Gastrocnemius medialis (tissue), 4 donors: Measurements from ENCODE around the gene CD163L1. TPM values are rescaled to one million over a fixed set of nuclear protein-coding genes. Genes with fewer than 3 reads are reported as not detected.

Experiments used
- ATAC-seq, 2 donors: fragments of 150-250 bp; one replicate each; pipeline ENCODE4 v1.9.1; 2016
- DNase-seq, 2 donors: peaks; one replicate each; pipeline ENCODE4 v3.0.0-alpha.2; 2019
- H3K27ac ChIP-seq, 4 donors: fragments of 200-600 bp; sonication (generic); 1 replicate in 1 of 4; 2 replicates in 3 of 4; pipeline ENCODE4 v1.5.1; 2016 to 2018; ENCODE audit warnings: mild to moderate bottlenecking in 2 of 4, moderate library complexity in 1 of 4
- H3K27me3 ChIP-seq, 3 donors: fragments of 200-600 bp; sonication (generic) in 2 of 3; 1 replicate in 1 of 3; 2 replicates in 2 of 3; pipeline versions ENCODE4 v1.5.1 to v1.6.0; 2016 to 2019; ENCODE audit warnings: mild to moderate bottlenecking in 1 of 3, moderate library complexity in 1 of 3
- H3K36me3 ChIP-seq, 2 donors: fragments of 200-600 bp; sonication (generic) in 1 of 2; one replicate each; pipeline ENCODE4 v1.5.1; 2017 to 2018
- H3K4me1 ChIP-seq, 2 donors: fragments of 200-600 bp; sonication (generic) in 1 of 2; one replicate each; pipeline ENCODE4 v1.5.1; 2016 to 2017; ENCODE audit warnings: mild to moderate bottlenecking in 2 of 2
- H3K4me3 ChIP-seq, 4 donors: fragments of 200-600 bp; sonication (generic) in 3 of 4; 1 replicate in 1 of 4; 2 replicates in 3 of 4; pipeline ENCODE4 v1.5.1; 2016 to 2019; ENCODE audit warnings: mild to moderate bottlenecking in 2 of 4
- H3K9me3 ChIP-seq, 3 donors: fragments of 200-600 bp; sonication (generic) in 2 of 3; 1 replicate in 1 of 3; 2 replicates in 2 of 3; pipeline ENCODE4 v1.5.1; 2016 to 2019
- POLR2A ChIP-seq, 2 donors: fragments of 450-650 bp; IDR thresholded peaks; one replicate each; pipeline ENCODE4 v1.6.1; 2017; ENCODE audit warnings: antibody characterized with exemption in 2 of 2, mild to moderate bottlenecking in 2 of 2, moderate library complexity in 2 of 2
- in situ Hi-C, 4 donors: fragments of 200-750 bp; cut with MboI; loops; one replicate each; pipeline versions ENCODE4 v1.15.0 to v1.8.0; 2017; ENCODE audit warnings: low sequenced_read_pairs in 4 of 4
- intact Hi-C: fragments of 100-400 bp; cut with DNase I; formaldehyde crosslinking; loops from one replicate; pipeline ENCODE4 v1.15.1; 2023; ENCODE audit warnings: low total_unique reads
- total RNA-seq, 4 donors: library from RNA; depleted of rRNA; stranded (reverse); fragments of >200 nt; gene quantifications; one replicate each; pipeline versions ENCODE4 v1.1.0 to v1.2.3, GENCODE V29; 2016
- TF ChIP-seq, protein P1 (sequence below), 5 experiments: fragments of 450-650 bp in 3 of 5; fragments of 200-600 bp in 2 of 5; sonication (generic) in 2 of 5; IDR thresholded peaks in 4 of 5; conservative IDR thresholded peaks in 1 of 5; 1 replicate in 4 of 5; 2 replicates in 1 of 5; pipeline ENCODE4 v1.5.1; 2016 to 2019; ENCODE audit warnings: antibody characterized with exemption in 5 of 5, mild to moderate bottlenecking in 3 of 5, moderate library complexity in 3 of 5

Gene CD163L1
- total RNA-seq, 4 donors from 2014 or later, result 0.17 to 2.4 (median 0.44) TPM

DNA sequence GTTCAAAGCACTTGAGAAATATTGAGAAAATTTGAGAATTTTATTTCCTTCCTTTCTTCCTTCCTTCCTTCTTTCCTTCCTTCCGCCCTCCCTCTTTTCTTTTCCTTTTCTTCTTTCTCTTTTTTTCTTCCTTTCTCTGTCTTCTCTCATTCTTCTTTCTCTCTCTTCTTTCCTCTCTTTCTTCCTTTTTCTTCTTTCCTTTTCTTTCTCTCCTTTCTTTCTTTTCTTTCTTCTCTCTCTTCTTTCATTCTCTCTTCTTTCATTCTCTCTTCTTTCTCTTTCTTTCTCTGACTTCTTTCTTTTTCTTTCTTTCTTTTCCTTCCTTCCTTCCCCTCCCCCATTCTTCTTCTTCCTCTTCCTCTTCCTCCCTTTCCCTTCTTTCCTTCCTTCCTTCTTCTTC, 44.9 kb downstream of the CD163L1 start:
- Histone ChIP-seq H3K4me3 (no peak overlapping the region), H3K27me3 (no peaks in the 10 kb centered on the region), H3K36me3 (no peaks in the 10 kb centered on the region), H3K27ac (no peak overlapping the region), H3K9me3 (no peaks in the 10 kb centered on the region), H3K4me1 (no peaks in the 10 kb centered on the region)
- TF ChIP-seq, protein P1, sequence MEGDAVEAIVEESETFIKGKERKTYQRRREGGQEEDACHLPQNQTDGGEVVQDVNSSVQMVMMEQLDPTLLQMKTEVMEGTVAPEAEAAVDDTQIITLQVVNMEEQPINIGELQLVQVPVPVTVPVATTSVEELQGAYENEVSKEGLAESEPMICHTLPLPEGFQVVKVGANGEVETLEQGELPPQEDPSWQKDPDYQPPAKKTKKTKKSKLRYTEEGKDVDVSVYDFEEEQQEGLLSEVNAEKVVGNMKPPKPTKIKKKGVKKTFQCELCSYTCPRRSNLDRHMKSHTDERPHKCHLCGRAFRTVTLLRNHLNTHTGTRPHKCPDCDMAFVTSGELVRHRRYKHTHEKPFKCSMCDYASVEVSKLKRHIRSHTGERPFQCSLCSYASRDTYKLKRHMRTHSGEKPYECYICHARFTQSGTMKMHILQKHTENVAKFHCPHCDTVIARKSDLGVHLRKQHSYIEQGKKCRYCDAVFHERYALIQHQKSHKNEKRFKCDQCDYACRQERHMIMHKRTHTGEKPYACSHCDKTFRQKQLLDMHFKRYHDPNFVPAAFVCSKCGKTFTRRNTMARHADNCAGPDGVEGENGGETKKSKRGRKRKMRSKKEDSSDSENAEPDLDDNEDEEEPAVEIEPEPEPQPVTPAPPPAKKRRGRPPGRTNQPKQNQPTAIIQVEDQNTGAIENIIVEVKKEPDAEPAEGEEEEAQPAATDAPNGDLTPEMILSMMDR (IDR thresholded peaks at IDR 0.05 in 4 of 5, conservative IDR thresholded peaks at IDR 0.05 in 1 of 5), result no peak
- TF ChIP-seq POLR2A (IDR thresholded peaks at IDR 0.05), result no peak
- in situ Hi-C loops (no loop called here), intact Hi-C loops (no loop called here)
- DNase-seq, result no peak
- no peak for ATAC-seq

DNA sequence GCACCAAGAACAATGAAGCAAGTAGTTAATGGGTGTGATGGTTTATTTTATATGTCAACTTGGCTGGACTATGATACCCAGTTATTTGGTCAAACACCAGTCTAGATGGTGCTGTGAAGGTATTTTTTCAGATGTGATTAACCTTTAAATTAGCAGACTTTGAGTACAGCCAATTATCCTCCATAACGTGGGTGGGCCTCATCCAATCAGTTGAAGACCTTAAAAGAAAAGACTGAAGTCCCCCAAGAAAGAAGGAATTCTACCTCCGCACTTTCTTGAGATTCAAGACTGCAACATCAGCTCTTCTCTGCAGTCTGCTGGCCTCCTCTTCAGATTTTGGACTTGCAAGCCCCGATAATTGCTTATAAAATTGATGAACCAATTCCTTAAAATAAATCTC, 47.5 kb downstream of the CD163L1 start:
- H3K27me3 ChIP-seq, result no peaks in the 10 kb centered on the region
- ATAC-seq (no peak), DNase-seq (no peak)
- no peaks in the 10 kb centered on the region for H3K9me3 ChIP-seq
- no peak overlapping the region for H3K27ac ChIP-seq
- H3K36me3 ChIP-seq, result no peaks in the 10 kb centered on the region
- in situ Hi-C loops (no loop called here), intact Hi-C loops (no loop called here)
- no peaks in the 10 kb centered on the region for H3K4me1 ChIP-seq
- H3K4me3 ChIP-seq, result no peak overlapping the region
- TF ChIP-seq, protein P1 (IDR thresholded peaks at IDR 0.05 in 4 of 5, conservative IDR thresholded peaks at IDR 0.05 in 1 of 5), result no peak
- no peak for TF ChIP-seq POLR2A (IDR thresholded peaks at IDR 0.05)

DNA sequence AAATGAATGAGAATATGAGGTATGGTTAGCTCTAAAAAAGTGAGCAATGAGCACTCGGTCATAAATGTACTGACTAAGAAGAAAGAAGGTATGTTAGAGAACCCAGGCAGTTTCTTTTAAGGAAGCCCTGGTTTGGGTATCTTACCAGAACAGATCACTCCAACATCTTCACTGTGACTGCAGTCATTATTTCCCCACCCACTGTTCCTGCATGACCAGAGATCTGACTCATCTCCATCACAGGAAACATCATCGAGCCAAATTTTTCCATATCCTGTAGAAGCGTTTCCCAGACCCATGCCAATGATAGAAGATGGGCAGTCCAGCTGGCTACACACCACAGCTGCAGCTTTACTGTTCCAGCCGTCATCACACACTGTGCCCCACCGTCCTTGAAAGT, 48.0 kb downstream of the CD163L1 start:
- in situ Hi-C loops, result no loop called here
- H3K27ac ChIP-seq, result no peak overlapping the region
- intact Hi-C loops, result no loop called here
- no peak for ATAC-seq
- no peak overlapping the region for H3K4me3 ChIP-seq
- no peaks in the 10 kb centered on the region for H3K36me3 ChIP-seq
- no peak for TF ChIP-seq POLR2A (IDR thresholded peaks at IDR 0.05)
- TF ChIP-seq, protein P1 (IDR thresholded peaks at IDR 0.05 in 4 of 5, conservative IDR thresholded peaks at IDR 0.05 in 1 of 5), result no peak
- no peaks in the 10 kb centered on the region for H3K4me1 ChIP-seq
- no peaks in the 10 kb centered on the region for H3K9me3 ChIP-seq
- H3K27me3 ChIP-seq, result no peaks in the 10 kb centered on the region
- DNase-seq, result no peak

DNA sequence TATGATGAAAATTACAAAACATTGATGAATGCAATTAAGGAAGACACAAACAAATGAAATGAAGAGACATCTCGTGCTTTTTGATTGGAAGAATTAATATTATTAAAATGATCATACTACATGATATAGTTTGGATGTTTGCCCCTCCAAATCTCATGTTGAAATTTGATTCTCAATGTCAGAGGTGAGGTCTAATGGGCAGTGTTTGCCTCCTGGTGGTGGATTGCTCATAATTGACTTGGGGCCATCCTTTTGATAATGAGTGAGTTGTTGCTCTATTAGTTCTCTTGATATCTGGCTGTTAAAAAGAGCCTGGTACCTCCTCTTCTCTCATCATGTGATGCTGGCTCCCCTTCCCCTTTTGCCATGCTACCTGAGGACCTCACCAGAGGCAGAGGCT, 56.7 kb downstream of the CD163L1 start:
- H3K4me3 ChIP-seq, result no peak overlapping the region
- DNase-seq (no peak), ATAC-seq (no peak)
- H3K27ac ChIP-seq, result no peak overlapping the region
- H3K27me3 ChIP-seq, result no peaks in the 10 kb centered on the region
- H3K9me3 ChIP-seq, result no peaks in the 10 kb centered on the region
- TF ChIP-seq, protein P1 (IDR thresholded peaks at IDR 0.05 in 4 of 5, conservative IDR thresholded peaks at IDR 0.05 in 1 of 5), result no peak
- no peak for TF ChIP-seq POLR2A (IDR thresholded peaks at IDR 0.05)
- in situ Hi-C loops, result no loop called here
- intact Hi-C loops, result no loop called here
- no peaks in the 10 kb centered on the region for H3K36me3 ChIP-seq
- no peaks in the 10 kb centered on the region for H3K4me1 ChIP-seq

DNA sequence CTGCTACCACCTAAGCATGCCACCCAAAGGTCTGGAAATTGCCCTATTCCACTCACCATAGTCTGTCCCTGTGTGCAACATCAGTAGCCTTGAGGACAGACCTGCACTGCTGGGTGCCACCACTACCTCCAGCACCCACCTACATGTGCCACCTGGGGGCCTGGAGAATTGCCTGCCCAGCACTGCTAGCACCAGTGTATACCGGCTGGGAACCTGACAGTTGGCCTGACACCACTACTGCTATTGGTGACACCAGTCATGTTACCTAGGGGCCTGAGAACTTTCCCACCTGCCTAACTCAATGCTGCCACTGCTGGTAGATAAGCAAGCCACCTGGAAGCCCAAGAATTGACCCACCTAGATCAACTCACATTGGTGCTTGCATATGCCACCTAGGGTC, 60.8 kb downstream of the CD163L1 start:
- Histone ChIP-seq H3K4me3 (no peak overlapping the region), H3K27me3 (no peaks in the 10 kb centered on the region), H3K4me1 (no peaks in the 10 kb centered on the region), H3K9me3 (no peaks in the 10 kb centered on the region), H3K36me3 (no peaks in the 10 kb centered on the region), H3K27ac (no peak overlapping the region)
- TF ChIP-seq, protein P1 (IDR thresholded peaks at IDR 0.05 in 4 of 5, conservative IDR thresholded peaks at IDR 0.05 in 1 of 5), result no peak
- no peak for TF ChIP-seq POLR2A (IDR thresholded peaks at IDR 0.05)
- in situ Hi-C loops (no loop called here), intact Hi-C loops (no loop called here)
- ATAC-seq (no peak), DNase-seq (no peak)
